C4-2B (cell line): Measurements from ENCODE around the gene EIF3A.

ENCODE experiments used
- ZFX ChIP-seq: fragments of 450-650 bp; IDR thresholded peaks from 2 replicates; pipeline ENCODE4 v1.6.1; 2017
- TF ChIP-seq, protein P1 (sequence below): fragments of 450-650 bp; conservative IDR thresholded peaks from 2 replicates; pipeline ENCODE4 v1.5.1; 2017; ENCODE audit warnings: mild to moderate bottlenecking

DNA sequence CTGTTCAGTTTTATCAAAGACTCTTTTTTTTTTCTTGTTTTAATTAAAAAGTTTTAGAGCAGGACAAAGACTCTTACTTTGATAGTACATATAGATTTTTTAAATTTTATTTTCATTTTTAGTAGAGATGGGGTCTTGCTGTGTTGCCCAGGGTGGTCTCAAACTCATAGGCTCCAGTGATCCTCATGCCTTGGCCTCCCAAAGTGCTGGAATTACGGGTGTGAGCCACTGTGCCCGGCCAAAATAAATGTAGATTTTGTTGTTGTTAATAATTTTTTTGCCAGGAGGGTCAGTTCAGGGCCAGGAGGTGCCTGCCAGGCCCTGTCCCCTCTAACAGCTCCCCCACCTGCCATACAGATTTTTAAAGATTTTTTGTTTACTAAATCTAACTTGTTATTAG is 40.3 kb upstream of the EIF3A start:
- TF ChIP-seq, protein P1, sequence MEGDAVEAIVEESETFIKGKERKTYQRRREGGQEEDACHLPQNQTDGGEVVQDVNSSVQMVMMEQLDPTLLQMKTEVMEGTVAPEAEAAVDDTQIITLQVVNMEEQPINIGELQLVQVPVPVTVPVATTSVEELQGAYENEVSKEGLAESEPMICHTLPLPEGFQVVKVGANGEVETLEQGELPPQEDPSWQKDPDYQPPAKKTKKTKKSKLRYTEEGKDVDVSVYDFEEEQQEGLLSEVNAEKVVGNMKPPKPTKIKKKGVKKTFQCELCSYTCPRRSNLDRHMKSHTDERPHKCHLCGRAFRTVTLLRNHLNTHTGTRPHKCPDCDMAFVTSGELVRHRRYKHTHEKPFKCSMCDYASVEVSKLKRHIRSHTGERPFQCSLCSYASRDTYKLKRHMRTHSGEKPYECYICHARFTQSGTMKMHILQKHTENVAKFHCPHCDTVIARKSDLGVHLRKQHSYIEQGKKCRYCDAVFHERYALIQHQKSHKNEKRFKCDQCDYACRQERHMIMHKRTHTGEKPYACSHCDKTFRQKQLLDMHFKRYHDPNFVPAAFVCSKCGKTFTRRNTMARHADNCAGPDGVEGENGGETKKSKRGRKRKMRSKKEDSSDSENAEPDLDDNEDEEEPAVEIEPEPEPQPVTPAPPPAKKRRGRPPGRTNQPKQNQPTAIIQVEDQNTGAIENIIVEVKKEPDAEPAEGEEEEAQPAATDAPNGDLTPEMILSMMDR, result no peak
- TF ChIP-seq ZFX, result no peak
